Upper lobe of right lung (tissue), 1 donor: ENCODE results near the gene KRTAP12-3. TPM values are rescaled to one million over a fixed set of nuclear protein-coding genes. Genes with fewer than 3 reads are reported as not detected.

Experiments
- ATAC-seq: fragments of 200-7000 bp; cut with Tn5 transposase; one replicate; pipeline ENCODE4 v1.9.1; 2020; ENCODE audit warnings: mild to moderate bottlenecking, moderate library complexity
- DNase-seq: peaks from one replicate; pipeline ENCODE4 v3.0.0-alpha.2; 2020
- H3K27ac ChIP-seq: fragments of 200-600 bp; one replicate; pipeline ENCODE4 v1.8.0; 2022
- H3K27me3 ChIP-seq: fragments of 200-600 bp; one replicate; pipeline ENCODE4 v1.8.0; 2022; ENCODE audit warnings: mild to moderate bottlenecking
- H3K36me3 ChIP-seq: fragments of 200-600 bp; one replicate; pipeline ENCODE4 v1.8.0; 2022
- H3K4me1 ChIP-seq: fragments of 200-600 bp; one replicate; pipeline ENCODE4 v1.8.0; 2022
- H3K4me3 ChIP-seq: fragments of 200-600 bp; one replicate; pipeline ENCODE4 v1.8.0; 2022; ENCODE audit warnings: mild to moderate bottlenecking
- H3K9me3 ChIP-seq: fragments of 200-600 bp; one replicate; pipeline ENCODE4 v1.8.0; 2022
- intact Hi-C: fragments of 100-400 bp; cut with DNase I; formaldehyde crosslinking; loops from one replicate; pipeline ENCODE4 v1.11.0; 2022
- total RNA-seq: library from RNA; stranded (reverse); fragmentation: NEBNext Ultra II Directional; extraction: Animal tissue kit (Norgen Biotek cat#: 25700); gene quantifications from one replicate; pipeline ENCODE4 v1.2.1, GENCODE V29; 2021
- TF ChIP-seq, protein P1 (sequence below): fragments of 200-600 bp; IDR thresholded peaks from one replicate; pipeline ENCODE4 v1.8.0; 2022; ENCODE audit warnings: antibody characterized with exemption
- donor health status: DM: no; HTN: yes; CAD: no; lungs with severe emphysema.

KRTAP12-3 gene
- total RNA-seq, 1 donor from 2014 or later: not detected

DNA sequence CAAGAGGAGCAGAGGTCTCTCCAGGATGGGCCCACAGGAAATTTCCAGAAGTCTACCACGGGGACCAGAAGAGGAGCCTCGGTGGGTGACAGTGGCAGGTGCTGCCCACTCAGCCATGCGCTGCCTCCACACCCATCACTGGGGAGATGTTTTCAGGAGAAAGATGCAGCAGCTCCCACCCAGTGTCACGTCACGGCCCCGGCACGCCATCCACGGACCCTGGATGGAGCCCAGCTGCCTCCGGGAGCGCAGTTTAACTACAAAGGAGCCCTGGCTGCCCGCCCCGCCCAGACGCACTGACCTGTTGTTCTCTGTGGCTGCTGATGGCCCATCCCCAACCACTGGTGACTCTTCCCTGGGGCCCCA is 46.9 kb downstream of the KRTAP12-3 start:
- TF ChIP-seq, protein P1, sequence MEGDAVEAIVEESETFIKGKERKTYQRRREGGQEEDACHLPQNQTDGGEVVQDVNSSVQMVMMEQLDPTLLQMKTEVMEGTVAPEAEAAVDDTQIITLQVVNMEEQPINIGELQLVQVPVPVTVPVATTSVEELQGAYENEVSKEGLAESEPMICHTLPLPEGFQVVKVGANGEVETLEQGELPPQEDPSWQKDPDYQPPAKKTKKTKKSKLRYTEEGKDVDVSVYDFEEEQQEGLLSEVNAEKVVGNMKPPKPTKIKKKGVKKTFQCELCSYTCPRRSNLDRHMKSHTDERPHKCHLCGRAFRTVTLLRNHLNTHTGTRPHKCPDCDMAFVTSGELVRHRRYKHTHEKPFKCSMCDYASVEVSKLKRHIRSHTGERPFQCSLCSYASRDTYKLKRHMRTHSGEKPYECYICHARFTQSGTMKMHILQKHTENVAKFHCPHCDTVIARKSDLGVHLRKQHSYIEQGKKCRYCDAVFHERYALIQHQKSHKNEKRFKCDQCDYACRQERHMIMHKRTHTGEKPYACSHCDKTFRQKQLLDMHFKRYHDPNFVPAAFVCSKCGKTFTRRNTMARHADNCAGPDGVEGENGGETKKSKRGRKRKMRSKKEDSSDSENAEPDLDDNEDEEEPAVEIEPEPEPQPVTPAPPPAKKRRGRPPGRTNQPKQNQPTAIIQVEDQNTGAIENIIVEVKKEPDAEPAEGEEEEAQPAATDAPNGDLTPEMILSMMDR: no peak
- Histone ChIP-seq H3K27ac (no peak overlapping the region), H3K4me1 (peaks cover 2% of the 10 kb centered on the region), H3K27me3 (peaks cover 71% of the 10 kb centered on the region), H3K9me3 (no peaks in the 10 kb centered on the region), H3K36me3 (no peaks in the 10 kb centered on the region), H3K4me3 (no peak overlapping the region)
- ATAC-seq: no peak
- intact Hi-C loops: no loop called here
- DNase-seq: no peak

DNA sequence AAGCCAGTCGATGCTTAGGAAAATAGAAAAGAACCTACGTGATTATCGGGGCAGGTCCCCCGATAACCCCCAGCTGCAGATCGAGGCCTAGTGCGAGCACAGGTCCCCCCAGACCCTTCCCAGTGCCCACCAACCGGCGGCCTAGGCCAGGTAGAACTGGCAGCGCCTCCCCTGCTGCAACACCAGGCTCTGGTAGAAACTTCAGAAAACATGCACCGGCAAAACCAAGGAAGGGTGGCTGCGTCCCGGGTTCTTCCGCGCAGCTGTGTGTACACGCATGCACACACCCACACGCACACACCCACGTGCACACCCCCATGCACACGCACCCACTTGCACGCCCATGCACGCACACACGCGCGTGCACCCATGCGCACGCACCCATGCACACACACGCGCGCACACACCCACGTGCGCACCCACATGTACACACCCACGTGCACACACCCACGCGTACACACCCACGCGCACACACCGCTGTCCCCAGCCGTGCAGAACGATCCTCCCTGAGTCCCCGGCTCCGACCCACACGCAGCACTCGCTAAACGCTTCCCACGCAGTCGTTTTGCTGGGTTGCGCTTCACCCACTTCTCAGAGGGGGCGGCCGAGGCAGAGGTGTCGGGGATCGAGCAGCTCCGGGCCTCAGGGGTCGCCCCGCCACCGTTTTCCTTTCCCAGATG is 48.4 kb downstream of the KRTAP12-3 start:
- Histone ChIP-seq H3K9me3 (no peaks in the 10 kb centered on the region), H3K36me3 (no peaks in the 10 kb centered on the region), H3K4me3 (no peak overlapping the region), H3K27ac (no peak overlapping the region), H3K27me3 (peaks cover 76% of the 10 kb centered on the region), H3K4me1 (peaks cover 8% of the 10 kb centered on the region)
- TF ChIP-seq, protein P1: no peak
- no peak for DNase-seq
- intact Hi-C loops: no loop called here
- no peak for ATAC-seq

DNA sequence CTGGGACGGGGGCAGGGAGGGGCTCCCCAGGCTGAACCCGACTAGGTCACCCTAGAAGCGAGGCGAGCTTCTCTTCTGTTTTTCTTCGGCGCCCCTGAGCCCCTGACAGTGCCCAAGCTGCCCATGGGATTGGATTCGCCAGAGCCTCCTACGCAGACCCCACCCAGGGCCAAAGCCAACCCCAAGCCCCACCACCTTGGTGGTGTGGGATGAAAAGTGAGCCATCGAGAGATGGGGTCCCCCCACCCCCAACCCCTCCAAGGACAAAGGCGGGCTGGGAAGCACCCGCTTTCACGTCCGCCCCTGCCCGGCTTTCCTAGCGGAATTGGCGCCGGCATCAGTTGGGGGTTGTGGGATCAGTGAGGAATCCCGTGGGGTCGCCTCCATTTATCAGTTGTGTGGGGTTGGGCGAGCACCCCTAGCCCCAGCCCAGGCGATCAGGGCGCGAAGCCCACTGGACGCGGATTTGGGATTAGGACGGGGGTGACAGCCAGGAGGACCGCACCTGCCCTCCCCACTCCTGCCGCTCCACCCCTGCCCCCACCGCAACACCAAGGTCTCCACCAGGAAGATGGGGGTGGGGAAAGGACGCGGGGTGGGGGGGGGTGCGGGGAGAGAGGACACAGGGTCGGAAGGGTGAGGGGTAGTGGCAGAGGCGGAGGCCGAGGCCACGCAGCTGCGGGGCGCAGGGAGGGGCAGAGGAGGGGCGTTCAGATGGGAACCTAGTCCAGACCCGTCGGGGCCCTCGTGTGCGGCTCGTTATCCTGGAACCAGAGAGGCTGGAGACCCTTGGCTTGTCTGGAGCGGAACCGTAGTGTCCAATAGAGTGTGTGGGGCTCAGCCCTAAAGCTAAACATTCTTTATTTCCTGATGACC is 49.2 kb downstream of the KRTAP12-3 start:
- Histone ChIP-seq H3K27ac (no peak overlapping the region), H3K36me3 (no peaks in the 10 kb centered on the region), H3K27me3 (peaks cover 78% of the 10 kb centered on the region), H3K4me3 (no peak overlapping the region), H3K4me1 (peaks cover 8% of the 10 kb centered on the region), H3K9me3 (no peaks in the 10 kb centered on the region)
- intact Hi-C loops: no loop called here
- no peak for DNase-seq
- TF ChIP-seq, protein P1: no peak
- ATAC-seq: no peak

Other genes with a start within 250 kb of the KRTAP12-3 start
- gene LRRC3, start 202.4 kb upstream of the KRTAP12-3 start, total RNA-seq: 3.6 TPM
- not detected for gene KRTAP10-1, start 117.7 kb upstream of the KRTAP12-3 start, total RNA-seq
- not detected for gene KRTAP10-2, start 106.4 kb upstream of the KRTAP12-3 start, total RNA-seq
- not detected for gene KRTAP10-3, start 99.1 kb upstream of the KRTAP12-3 start, total RNA-seq
- not detected for gene KRTAP10-4, start 84.2 kb upstream of the KRTAP12-3 start, total RNA-seq
- not detected for gene KRTAP10-5, start 77.3 kb upstream of the KRTAP12-3 start, total RNA-seq
- gene KRTAP10-6, start 65.4 kb upstream of the KRTAP12-3 start, total RNA-seq: not detected
- gene KRTAP10-7, start 57.3 kb upstream of the KRTAP12-3 start, total RNA-seq: not detected
- gene KRTAP10-8, start 45.9 kb upstream of the KRTAP12-3 start, total RNA-seq: not detected
- not detected for gene KRTAP10-9, start 30.8 kb upstream of the KRTAP12-3 start, total RNA-seq
- not detected for gene KRTAP10-10, start 20.6 kb upstream of the KRTAP12-3 start, total RNA-seq
- not detected for gene KRTAP10-11, start 11.5 kb upstream of the KRTAP12-3 start, total RNA-seq
- gene KRTAP12-4, start 3.3 kb upstream of the KRTAP12-3 start, total RNA-seq: not detected
- gene KRTAP12-2, start 9.0 kb downstream of the KRTAP12-3 start, total RNA-seq: not detected
- not detected for gene KRTAP12-1, start 24.2 kb downstream of the KRTAP12-3 start, total RNA-seq
- gene KRTAP10-12, start 39.2 kb downstream of the KRTAP12-3 start, total RNA-seq: not detected
- 0.23 TPM for gene TSPEAR, start 53.6 kb downstream of the KRTAP12-3 start, total RNA-seq
- gene UBE2G2, start 143.9 kb downstream of the KRTAP12-3 start, total RNA-seq: 78.8 TPM
- gene SUMO3, start 160.1 kb downstream of the KRTAP12-3 start, total RNA-seq: 85.0 TPM
- gene PTTG1IP, start 215.8 kb downstream of the KRTAP12-3 start, total RNA-seq: 244 TPM